ENCODE measurements around the gene RCBTB1.

RCBTB1 gene

GRCh38 chr13:49524740-49525501, 60.4 kb downstream of the RCBTB1 start (continued):
- TF ChIP-seq SP7 (tag by site-specific recombination; IDR thresholded peaks at IDR 0.05), result no peak
- TF ChIP-seq ZNF555 (tag by site-specific recombination; conservative IDR thresholded peaks at IDR 0.05), result no peak
- TF ChIP-seq YY2 (tag by site-specific recombination; IDR thresholded peaks at IDR 0.05), result no peak
- no peak for TF ChIP-seq ZNF311 (tag by site-specific recombination; IDR thresholded peaks at IDR 0.05; ENCODE audit: borderline replicate concordance)
- TF ChIP-seq ZNF549 (tag by site-specific recombination; IDR thresholded peaks at IDR 0.05), result no peak

GRCh38 chr13:49521224-49521623, 64.1 kb downstream of the RCBTB1 start:
- CTCF ChIA-PET, result no interaction called here
- TF ChIP-seq ZNF10 (tag by site-specific recombination; IDR thresholded peaks at IDR 0.05) (no peak), ZNF174 (tag by site-specific recombination; IDR thresholded peaks at IDR 0.05) (no peak), ZNF558 (tag by site-specific recombination; IDR thresholded peaks at IDR 0.05) (no peak)
- H3K4me3 ChIP-seq (ENCODE audit: low read depth, low read length), result no peak overlapping the region
- H3K4me1 ChIP-seq (ENCODE audit: control insufficient read depth, insufficient read depth, low read length), result peaks cover 2% of the 10 kb centered on the region; the same call in 1 of the 2 replicates
- no peaks in the 10 kb centered on the region; a peak in 1 of 3 replicates for H3K36me3 ChIP-seq (ENCODE audit: control insufficient read depth in 2 of 2, insufficient read depth in 1 of 2, low read length in 2 of 2)
- POLR2A ChIA-PET, result no interaction called here
- H3K27ac ChIP-seq (ENCODE audit: extremely low read depth, low read depth, low read length), result no peak overlapping the region
- H3K9me3 ChIP-seq (ENCODE audit: control insufficient read depth, insufficient read depth, low read depth, low read length), result no peaks in the 10 kb centered on the region

GRCh38 chr13:49517461-49517860, 67.9 kb downstream of the RCBTB1 start:
- TF ChIP-seq GLIS1 (tag by site-specific recombination; IDR thresholded peaks at IDR 0.05) (no peak), ZNF426 (tag by site-specific recombination; IDR thresholded peaks at IDR 0.05) (no peak), EGR2 (tag by site-specific recombination; IDR thresholded peaks at IDR 0.05; ENCODE audit: low read depth) (no peak), ZBTB26 (tag by site-specific recombination; optimal IDR thresholded peaks at IDR 0.05) (no peak), REST (tag by site-specific recombination; IDR thresholded peaks at IDR 0.05) (no peak), ZNF501 (tag by site-specific recombination; IDR thresholded peaks at IDR 0.05) (no peak), ZNF19 (tag by site-specific recombination; IDR thresholded peaks at IDR 0.05; ENCODE audit: low read depth) (no peak)
- H3K36me3 ChIP-seq (ENCODE audit: control insufficient read depth in 2 of 2, insufficient read depth in 1 of 2, low read length in 2 of 2), result no peaks in the 10 kb centered on the region; a peak in 1 of 3 replicates
- H3K9me3 ChIP-seq (ENCODE audit: control insufficient read depth, insufficient read depth, low read depth, low read length), result no peaks in the 10 kb centered on the region

More at GRCh38 chr13:49517461-49517860, 67.9 kb downstream of the RCBTB1 start:
- H3K4me3 ChIP-seq (ENCODE audit: low read depth, low read length), result no peak overlapping the region
- H3K4me1 ChIP-seq (ENCODE audit: control insufficient read depth, insufficient read depth, low read length), result peaks cover 2% of the 10 kb centered on the region; the same call in 1 of the 2 replicates
- ChIA-PET POLR2A (no interaction called here), CTCF (interaction anchor here (0.6 to 1.4 kb wide), 3 partner anchors 22 to 96 kb away, joined by 3 to 4 read pairs (median 4); no protein-coding TSS in a partner anchor)
- H3K27ac ChIP-seq (ENCODE audit: extremely low read depth, low read depth, low read length), result no peak overlapping the region

All from HEK293 (cell line).